ENCODE results near the gene NCOA3. TPM values are rescaled to one million over a fixed set of nuclear protein-coding genes. Genes with fewer than 3 reads are reported as not detected.

Gene NCOA3
- total RNA-seq, 2 experiments from 2014 or later: 76.4 to 83.4 TPM

GRCh38 chr20:47674686-47675085 is 173.0 kb downstream of the NCOA3 start:
- intact Hi-C loops (cut with DNase I, micrococcal nuclease): loop anchor here (5.0 to 10.0 kb wide), 2 partner anchors 38 to 110 kb away; partner anchors contain the start of gene SULF2 (in 1 of the 2)
- ChIA-PET CTCF (interaction anchor here (0.6 kb wide), 1 partner anchor 943 kb away, joined by 5 read pairs; no protein-coding TSS in a partner anchor), POLR2A (no interaction called here)
- no peaks in the 10 kb centered on the region for H3K27me3 Mint-ChIP-seq
- H3K4me1 Mint-ChIP-seq: no peaks in the 10 kb centered on the region
- no peak for ATAC-seq
- no peaks in the 10 kb centered on the region for H3K9me3 Mint-ChIP-seq (ENCODE audit: low read depth)
- no peak overlapping the region for H3K27ac Mint-ChIP-seq
- no peak overlapping the region for H3K4me3 Mint-ChIP-seq
- DNase-seq: no peak
- no peaks in the 10 kb centered on the region for H3K36me3 Mint-ChIP-seq (ENCODE audit: low read depth)

DNA sequence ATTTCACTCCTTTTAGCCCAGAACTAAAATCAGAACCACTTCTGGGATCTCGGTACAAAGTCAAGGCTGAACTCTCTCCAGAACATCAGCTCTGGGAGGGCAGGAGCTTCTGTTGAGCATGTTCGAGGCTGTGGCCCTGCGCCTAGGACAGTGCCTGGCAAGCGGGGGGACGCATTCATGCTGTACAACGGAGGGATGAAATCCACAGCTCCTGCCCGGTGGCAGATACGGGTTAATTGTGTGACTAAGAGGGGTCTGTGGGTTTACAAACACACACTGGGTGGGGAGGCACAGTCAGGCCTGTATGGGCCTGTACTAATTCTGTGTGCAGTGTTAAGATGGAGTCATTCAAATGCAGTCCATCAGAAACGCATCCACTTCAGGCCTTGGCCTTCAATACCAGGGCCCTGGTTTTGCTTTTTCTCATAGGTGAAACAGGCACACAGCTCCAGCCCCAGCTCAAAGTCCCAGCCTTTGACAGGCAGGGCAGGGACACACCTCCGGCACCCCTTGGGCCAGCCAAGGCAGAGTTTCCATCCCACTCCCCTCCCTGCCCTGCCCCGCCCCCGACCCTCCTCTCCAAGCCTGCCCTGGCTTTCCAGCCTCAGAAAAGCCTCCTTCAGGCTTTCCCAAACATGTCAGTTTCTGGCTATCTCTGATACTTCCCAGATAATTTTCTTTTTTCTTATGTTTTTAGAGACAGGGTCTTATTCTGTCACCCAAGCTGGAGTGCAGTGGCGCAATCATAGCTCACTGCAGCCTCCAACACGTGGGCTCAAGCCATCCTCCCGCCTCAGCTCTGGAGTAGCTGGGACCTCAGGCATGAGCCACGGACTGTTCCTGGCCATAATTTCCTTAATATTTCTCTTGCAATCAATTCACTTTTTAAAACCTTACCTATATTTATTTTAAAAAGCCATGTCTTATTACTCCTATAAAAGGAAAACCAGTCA is 173.8 kb downstream of the NCOA3 start:
- DNase-seq (no peak), ATAC-seq (no peak)
- Mint-ChIP-seq H3K9me3 (ENCODE audit: low read depth) (no peaks in the 10 kb centered on the region), H3K36me3 (ENCODE audit: low read depth) (no peaks in the 10 kb centered on the region), H3K4me3 (no peak overlapping the region), H3K27ac (no peak overlapping the region), H3K4me1 (no peaks in the 10 kb centered on the region), H3K27me3 (no peaks in the 10 kb centered on the region)
- ChIA-PET POLR2A (interaction anchor here (0.6 kb wide), 1 partner anchor 50 kb away, joined by 6 read pairs; no protein-coding TSS in a partner anchor), CTCF (interaction anchor here (0.6 to 5.8 kb wide), 4 partner anchors 11 to 945 kb away, joined by 3 to 43 read pairs (median 4); no protein-coding TSS in a partner anchor)
- intact Hi-C loops (cut with DNase I, micrococcal nuclease): loop anchor here (5.0 to 10.0 kb wide), 2 partner anchors 37 to 109 kb away; partner anchors contain the start of gene SULF2 (in 1 of the 2)

DNA sequence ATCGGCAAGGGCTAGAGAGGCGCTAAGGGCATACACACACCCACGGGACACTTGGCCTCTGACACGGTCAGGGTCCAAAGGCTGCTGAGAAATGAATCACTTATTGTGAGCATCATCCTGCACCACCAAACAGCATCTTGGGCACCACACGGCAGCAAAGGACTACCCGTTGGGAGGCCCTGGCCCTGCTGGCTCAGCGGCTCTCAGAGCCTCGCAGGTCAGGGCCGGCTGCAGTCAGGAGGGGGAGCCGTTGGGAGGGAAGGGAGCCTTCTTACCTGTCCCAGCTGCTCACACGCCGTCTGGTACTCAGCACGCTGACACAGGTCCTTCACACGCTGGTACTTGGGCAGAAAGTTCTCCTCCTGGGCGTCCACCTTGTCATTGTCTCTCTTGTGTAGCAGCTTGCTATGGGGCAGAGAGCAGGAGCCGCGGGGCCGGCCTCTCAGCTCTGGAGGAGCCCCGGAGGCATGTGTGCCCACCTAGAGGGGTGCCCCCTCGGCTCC is 174.6 kb downstream of the NCOA3 start:
- Mint-ChIP-seq H3K36me3 (ENCODE audit: low read depth) (no peaks in the 10 kb centered on the region), H3K4me1 (no peaks in the 10 kb centered on the region), H3K27ac (no peak overlapping the region), H3K9me3 (ENCODE audit: low read depth) (no peaks in the 10 kb centered on the region), H3K27me3 (no peaks in the 10 kb centered on the region), H3K4me3 (no peak overlapping the region)
- ChIA-PET CTCF (interaction anchor here (0.6 to 5.8 kb wide), 3 partner anchors 224 to 944 kb away, joined by 3 to 43 read pairs (median 3); no protein-coding TSS in a partner anchor), POLR2A (no interaction called here)
- intact Hi-C loops (cut with DNase I, micrococcal nuclease): loop anchor here (5.0 to 10.0 kb wide), 2 partner anchors 36 to 109 kb away; partner anchors contain the start of gene SULF2 (in 1 of the 2)
- DNase-seq (no peak), ATAC-seq (no peak)

DNA sequence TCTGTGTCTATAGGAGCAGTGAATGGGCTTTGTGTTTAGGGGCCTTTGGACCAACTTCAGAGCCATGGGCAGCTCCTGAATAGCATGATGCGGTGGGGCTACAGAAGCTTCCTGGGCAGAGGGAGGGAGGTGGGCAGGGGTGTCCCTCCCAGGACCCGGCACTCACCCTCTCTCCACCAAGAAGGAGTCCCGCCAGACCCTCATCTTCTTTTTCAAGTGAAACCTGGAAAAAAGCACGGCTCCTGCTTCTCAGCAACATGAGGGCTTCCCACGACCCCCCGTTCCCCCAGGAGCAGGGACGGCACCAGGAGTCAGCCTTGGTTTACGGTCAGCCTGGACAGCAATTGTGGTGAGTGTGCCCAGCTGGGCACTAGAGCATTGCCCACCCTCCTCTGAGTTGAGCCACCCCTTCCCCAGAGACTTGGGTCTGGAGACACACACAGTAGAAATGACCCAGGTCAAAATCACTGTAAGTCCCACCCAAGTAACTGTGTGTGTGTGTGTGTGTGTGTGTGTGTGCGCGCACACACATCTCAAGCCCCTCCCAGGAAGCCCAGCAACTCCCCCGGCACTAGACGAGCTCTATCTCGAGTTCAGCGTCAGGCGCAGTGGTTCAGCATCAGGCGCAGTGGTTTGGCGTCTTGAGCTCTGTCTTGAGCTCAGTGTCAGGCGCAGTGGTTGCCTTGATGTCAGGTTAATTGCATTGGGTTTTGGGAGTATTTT is 175.4 kb downstream of the NCOA3 start:
- no peak overlapping the region for H3K4me3 Mint-ChIP-seq
- no peak for DNase-seq
- H3K4me1 Mint-ChIP-seq: no peaks in the 10 kb centered on the region
- no peak for ATAC-seq
- H3K27ac Mint-ChIP-seq: no peak overlapping the region
- POLR2A ChIA-PET: no interaction called here
- intact Hi-C loops (cut with DNase I, micrococcal nuclease): loop anchor here (5.0 to 10.0 kb wide), 2 partner anchors 35 to 108 kb away; partner anchors contain the start of gene SULF2 (in 1 of the 2)
- no peaks in the 10 kb centered on the region for H3K27me3 Mint-ChIP-seq
- no peaks in the 10 kb centered on the region for H3K36me3 Mint-ChIP-seq (ENCODE audit: low read depth)
- CTCF ChIA-PET: interaction anchor here (0.6 to 5.8 kb wide), 10 partner anchors 14 to 945 kb away, joined by 3 to 43 read pairs (median 4); no protein-coding TSS in a partner anchor
- H3K9me3 Mint-ChIP-seq (ENCODE audit: low read depth): no peaks in the 10 kb centered on the region

DNA sequence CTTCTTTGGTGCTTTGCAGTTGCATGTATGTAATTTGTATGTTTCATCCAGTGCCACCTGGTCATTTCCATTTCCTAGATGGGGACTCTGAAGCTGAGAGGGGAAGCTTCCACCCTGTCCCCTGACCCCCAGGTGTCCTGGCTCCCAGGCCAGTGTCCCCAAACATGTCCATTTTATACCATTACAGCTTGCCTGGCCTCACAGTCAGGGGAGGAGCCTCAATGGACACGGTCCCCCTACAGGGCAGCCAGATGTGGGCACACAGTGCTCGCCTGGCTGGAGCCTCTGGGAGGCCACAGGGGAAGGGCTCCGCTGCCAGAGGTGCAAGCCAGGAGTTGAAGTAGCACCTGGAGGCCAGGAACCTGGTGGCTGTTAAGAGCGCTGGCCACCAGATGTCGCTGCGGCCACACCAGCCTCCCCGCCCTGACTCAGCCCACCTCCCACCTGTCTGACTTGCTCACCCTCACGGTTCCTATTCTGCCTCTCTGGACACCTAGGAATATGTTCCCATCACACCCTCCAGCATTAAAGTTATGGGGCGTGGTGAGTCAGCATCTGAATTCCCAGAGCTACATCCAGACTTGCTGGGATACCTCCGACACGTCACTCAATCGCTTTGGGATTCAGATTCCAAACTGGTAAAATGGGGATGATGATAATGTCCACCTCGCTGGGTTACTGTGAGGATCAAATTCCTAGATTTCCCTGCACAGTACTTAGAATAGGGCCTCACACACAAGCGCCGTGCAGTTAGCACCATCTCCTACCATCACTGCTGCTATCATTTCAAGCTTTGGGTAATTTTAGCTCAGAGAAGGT is 176.2 kb downstream of the NCOA3 start:
- ChIA-PET POLR2A (no interaction called here), CTCF (interaction anchor here (0.6 to 5.8 kb wide), 20 partner anchors 8 to 944 kb away, joined by 3 to 43 read pairs (median 4); no protein-coding TSS in a partner anchor)
- DNase-seq (peak; percentile 83), ATAC-seq (peak; percentile 91)
- Mint-ChIP-seq H3K36me3 (ENCODE audit: low read depth) (no peaks in the 10 kb centered on the region), H3K9me3 (ENCODE audit: low read depth) (no peaks in the 10 kb centered on the region), H3K4me1 (no peaks in the 10 kb centered on the region), H3K27me3 (no peaks in the 10 kb centered on the region), H3K4me3 (no peak overlapping the region), H3K27ac (no peak overlapping the region)
- intact Hi-C loops (cut with DNase I, micrococcal nuclease): loop anchor here (1.0 to 10.0 kb wide), 5 partner anchors 34 to 943 kb away; partner anchors contain the start of gene SULF2 (in 1 of the 2)

DNA sequence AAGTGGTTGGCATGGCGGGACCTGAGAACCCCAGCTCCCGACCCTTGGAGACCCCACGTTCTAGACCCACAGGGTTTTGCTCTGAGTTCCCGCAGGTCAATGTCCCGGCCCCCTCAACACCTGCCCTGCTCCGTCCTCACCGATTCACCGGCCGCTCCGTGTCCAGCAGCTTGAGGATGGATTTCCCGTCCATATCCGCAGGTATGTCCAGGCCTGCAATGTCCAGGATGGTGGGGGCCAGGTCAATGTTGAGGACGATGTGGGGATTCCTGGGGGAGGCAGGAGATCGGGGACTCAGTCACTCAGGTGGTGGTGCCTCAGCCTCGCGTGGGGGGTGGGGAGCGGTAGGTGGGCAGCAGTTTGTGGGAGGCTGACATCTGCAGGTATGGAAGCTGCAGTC is 176.8 kb downstream of the NCOA3 start:
- Mint-ChIP-seq H3K36me3 (ENCODE audit: low read depth) (no peaks in the 10 kb centered on the region), H3K4me3 (no peak overlapping the region), H3K27me3 (no peaks in the 10 kb centered on the region), H3K27ac (no peak overlapping the region), H3K4me1 (no peaks in the 10 kb centered on the region), H3K9me3 (ENCODE audit: low read depth) (no peaks in the 10 kb centered on the region)
- POLR2A ChIA-PET: no interaction called here
- no peak for DNase-seq
- CTCF ChIA-PET: interaction anchor here (0.6 to 5.8 kb wide), 13 partner anchors 9 to 942 kb away, joined by 3 to 43 read pairs (median 4); no protein-coding TSS in a partner anchor
- intact Hi-C loops (cut with DNase I, micrococcal nuclease): loop anchor here (1.0 to 10.0 kb wide), 5 partner anchors 34 to 943 kb away; partner anchors contain the start of gene SULF2 (in 1 of the 2)
- no peak for ATAC-seq

DNA sequence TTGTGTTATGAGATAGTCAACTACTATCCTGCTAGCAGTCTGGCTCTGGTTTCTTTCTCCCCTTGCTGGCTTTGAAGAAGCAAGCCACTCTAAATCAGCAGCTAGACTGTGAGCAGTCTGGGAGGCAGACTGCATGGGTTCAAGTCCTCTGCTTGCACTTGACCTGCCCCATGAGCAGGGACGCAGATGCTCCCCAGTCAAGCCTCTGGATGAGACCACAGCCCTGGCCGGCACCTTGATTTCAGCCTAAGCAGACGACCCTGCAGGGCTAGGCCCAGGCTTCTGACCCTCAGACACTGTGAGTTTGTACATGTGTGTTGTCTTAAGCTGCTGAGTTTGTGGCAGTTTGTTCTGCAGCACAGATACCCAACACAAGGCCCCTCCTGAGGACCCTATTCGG is 177.8 kb downstream of the NCOA3 start:
- intact Hi-C loops (cut with DNase I, micrococcal nuclease): loop anchor here (5.0 to 10.0 kb wide), 2 partner anchors 33 to 105 kb away; partner anchors contain the start of gene SULF2 (in 1 of the 2)
- no peaks in the 10 kb centered on the region for H3K9me3 Mint-ChIP-seq (ENCODE audit: low read depth)
- DNase-seq (no peak), ATAC-seq (no peak)
- H3K27ac Mint-ChIP-seq: no peak overlapping the region
- ChIA-PET CTCF (interaction anchor here (0.6 to 5.8 kb wide), 6 partner anchors 9 to 941 kb away, joined by 3 to 43 read pairs (median 4); no protein-coding TSS in a partner anchor), POLR2A (no interaction called here)
- no peaks in the 10 kb centered on the region for H3K4me1 Mint-ChIP-seq
- H3K36me3 Mint-ChIP-seq (ENCODE audit: low read depth): no peaks in the 10 kb centered on the region
- H3K4me3 Mint-ChIP-seq: no peak overlapping the region
- H3K27me3 Mint-ChIP-seq: no peaks in the 10 kb centered on the region

GRCh38 chr20:47680804-47681529 is 179.3 kb downstream of the NCOA3 start:
- POLR2A ChIA-PET: interaction anchor here (0.7 kb wide), 1 partner anchor 946 kb away, joined by 3 read pairs; no protein-coding TSS in a partner anchor
- H3K27me3 Mint-ChIP-seq: no peaks in the 10 kb centered on the region
- intact Hi-C loops (cut with DNase I, micrococcal nuclease): no loop called here
- no peaks in the 10 kb centered on the region for H3K4me1 Mint-ChIP-seq
- DNase-seq (no peak), ATAC-seq (no peak)
- H3K36me3 Mint-ChIP-seq (ENCODE audit: low read depth): no peaks in the 10 kb centered on the region
- no peak overlapping the region for H3K4me3 Mint-ChIP-seq
- H3K9me3 Mint-ChIP-seq (ENCODE audit: low read depth): no peaks in the 10 kb centered on the region
- H3K27ac Mint-ChIP-seq: no peak overlapping the region
- CTCF ChIA-PET: interaction anchor here (1.0 to 5.8 kb wide), 3 partner anchors 8 to 939 kb away, joined by 3 to 43 read pairs (median 3); no protein-coding TSS in a partner anchor

DNA sequence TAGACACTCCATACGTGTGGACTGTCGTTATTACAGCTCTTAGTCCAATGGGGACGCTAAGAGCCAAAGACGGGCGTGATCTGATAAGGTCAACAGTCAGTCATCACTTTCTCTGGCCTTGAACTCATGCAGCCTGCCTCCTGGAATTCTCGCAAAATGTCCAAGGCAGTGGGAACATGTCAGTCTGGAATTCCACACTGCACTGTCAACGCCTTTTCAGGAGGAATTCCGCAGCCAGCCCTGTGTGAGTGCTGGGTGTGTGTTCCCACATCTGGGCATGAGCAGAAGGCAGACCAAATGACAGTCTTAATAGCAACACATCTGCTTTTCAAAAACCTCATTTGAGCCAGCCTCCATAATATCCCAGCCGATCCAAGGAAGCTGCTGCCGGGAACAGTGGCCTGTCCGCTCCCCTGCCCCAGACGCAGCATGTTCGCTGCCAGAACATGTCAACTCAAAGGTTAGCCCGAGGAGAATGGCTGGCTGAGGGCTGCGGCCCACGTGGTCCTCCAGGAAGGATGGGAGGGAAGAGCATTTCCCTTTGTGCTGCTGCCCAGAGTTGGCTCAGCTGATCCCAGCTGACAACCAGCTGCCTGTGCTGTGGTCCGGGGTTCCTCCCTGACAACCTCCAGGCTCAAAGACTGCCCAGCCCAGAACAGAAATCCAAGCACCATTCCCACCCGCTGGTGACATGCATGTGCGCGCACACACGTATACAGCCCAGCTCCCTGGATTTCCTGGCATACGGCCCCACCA is 180.5 kb downstream of the NCOA3 start:
- H3K4me1 Mint-ChIP-seq: no peaks in the 10 kb centered on the region
- H3K27me3 Mint-ChIP-seq: no peaks in the 10 kb centered on the region
- CTCF ChIA-PET: interaction anchor here (0.5 kb wide), 1 partner anchor 637 kb away, joined by 3 read pairs; no protein-coding TSS in a partner anchor

More for the DNA sequence above, 180.5 kb downstream of the NCOA3 start:
- DNase-seq: no peak
- intact Hi-C loops (cut with DNase I, micrococcal nuclease): no loop called here
- ATAC-seq: no peak
- POLR2A ChIA-PET: no interaction called here
- Mint-ChIP-seq H3K36me3 (ENCODE audit: low read depth) (no peaks in the 10 kb centered on the region), H3K9me3 (ENCODE audit: low read depth) (no peaks in the 10 kb centered on the region), H3K27ac (no peak overlapping the region), H3K4me3 (no peak overlapping the region)

Data from activated CD4-positive, alpha-beta T cell treated with anti-CD3 and anti-CD28 coated beads for 36 hours (primary cell).